Glutamatergic neuron (in vitro differentiated cells): ENCODE results near the gene TAS2R20. TPM values are rescaled to one million over a fixed set of nuclear protein-coding genes. Genes with fewer than 3 reads are reported as not detected.

ENCODE experiments used
- DNase-seq: peaks from one replicate; pipeline ENCODE4 v3.0.0; 2022
- H3K27ac Mint-ChIP-seq: one replicate; pipeline ENCODE4 v1.8.0; 2020; ENCODE audit warnings: mild to moderate bottlenecking, mixed read lengths, inconsistent platforms; ENCODE audit not compliant: unreplicated experiment
- H3K27me3 Mint-ChIP-seq: one replicate; pipeline ENCODE4 v1.8.0; 2020; ENCODE audit warnings: mild to moderate bottlenecking, moderate library complexity, mixed read lengths, inconsistent platforms; ENCODE audit not compliant: unreplicated experiment
- H3K36me3 Mint-ChIP-seq: one replicate; pipeline ENCODE4 v1.8.0; 2020; ENCODE audit warnings: mild to moderate bottlenecking, mixed read lengths, inconsistent platforms; ENCODE audit not compliant: unreplicated experiment
- H3K4me1 Mint-ChIP-seq: one replicate; pipeline ENCODE4 v1.8.0; 2020; ENCODE audit warnings: mild to moderate bottlenecking, low read depth, mixed read lengths, inconsistent platforms; ENCODE audit not compliant: unreplicated experiment
- H3K4me3 Mint-ChIP-seq: one replicate; pipeline ENCODE4 v1.8.0; 2020; ENCODE audit warnings: mild to moderate bottlenecking, mixed read lengths, inconsistent platforms; ENCODE audit not compliant: unreplicated experiment
- H3K9me3 Mint-ChIP-seq: one replicate; pipeline ENCODE4 v1.8.0; 2020; ENCODE audit warnings: mild to moderate bottlenecking, moderate library complexity, mixed read lengths, inconsistent platforms; ENCODE audit not compliant: unreplicated experiment
- CTCF ChIP-seq: fragments of 200-600 bp; sonication (generic); IDR thresholded peaks from one replicate; pipeline ENCODE4 v1.5.0; 2021; ENCODE audit not compliant: partially characterized antibody, unreplicated experiment
- total RNA-seq: library from RNA; stranded (reverse); fragmentation: NEBNext Ultra II Directional; extraction: Animal tissue kit (Norgen Biotek cat#: 25700); gene quantifications from one replicate; pipeline ENCODE4 v1.2.1, GENCODE V29; 2021; ENCODE audit not compliant: unreplicated experiment

The TAS2R20 gene
- total RNA-seq, 1 donor from 2014 or later = 3.4 TPM

GRCh38 chr12:10982244-10982643 lies 15.9 kb downstream of the TAS2R20 start:
- no peaks in the 10 kb centered on the region for H3K4me1 Mint-ChIP-seq
- H3K27me3 Mint-ChIP-seq = no peaks in the 10 kb centered on the region
- TF ChIP-seq CTCF = no peak
- no peak for DNase-seq
- H3K36me3 Mint-ChIP-seq = no peaks in the 10 kb centered on the region
- no peaks in the 10 kb centered on the region for H3K9me3 Mint-ChIP-seq
- H3K27ac Mint-ChIP-seq = no peak overlapping the region
- H3K4me3 Mint-ChIP-seq = no peak overlapping the region

GRCh38 chr12:10974965-10975364 lies 23.1 kb downstream of the TAS2R20 start:
- Mint-ChIP-seq H3K27me3 (no peaks in the 10 kb centered on the region), H3K36me3 (no peaks in the 10 kb centered on the region), H3K27ac (no peak overlapping the region), H3K4me3 (no peak overlapping the region), H3K4me1 (no peaks in the 10 kb centered on the region), H3K9me3 (no peaks in the 10 kb centered on the region)
- DNase-seq = no peak
- TF ChIP-seq CTCF = no peak

GRCh38 chr12:10968765-10969456 lies 29.2 kb downstream of the TAS2R20 start:
- no peak overlapping the region for H3K4me3 Mint-ChIP-seq
- H3K27me3 Mint-ChIP-seq = no peaks in the 10 kb centered on the region
- no peaks in the 10 kb centered on the region for H3K9me3 Mint-ChIP-seq
- H3K4me1 Mint-ChIP-seq = no peaks in the 10 kb centered on the region
- no peaks in the 10 kb centered on the region for H3K36me3 Mint-ChIP-seq
- TF ChIP-seq CTCF = no peak
- H3K27ac Mint-ChIP-seq = no peak overlapping the region
- DNase-seq = no peak

GRCh38 chr12:10967409-10967808 lies 30.7 kb downstream of the TAS2R20 start:
- no peak overlapping the region for H3K4me3 Mint-ChIP-seq
- H3K27me3 Mint-ChIP-seq = no peaks in the 10 kb centered on the region
- no peak for DNase-seq
- H3K4me1 Mint-ChIP-seq = no peaks in the 10 kb centered on the region
- H3K27ac Mint-ChIP-seq = no peak overlapping the region
- H3K36me3 Mint-ChIP-seq = no peaks in the 10 kb centered on the region
- no peak for TF ChIP-seq CTCF
- no peaks in the 10 kb centered on the region for H3K9me3 Mint-ChIP-seq

GRCh38 chr12:10966314-10966713 lies 31.8 kb downstream of the TAS2R20 start:
- no peak for DNase-seq
- Mint-ChIP-seq H3K27me3 (peaks cover 2% of the 10 kb centered on the region), H3K36me3 (no peaks in the 10 kb centered on the region), H3K4me3 (no peak overlapping the region), H3K27ac (no peak overlapping the region), H3K9me3 (no peaks in the 10 kb centered on the region), H3K4me1 (no peaks in the 10 kb centered on the region)
- no peak for TF ChIP-seq CTCF
